ENCODE results near the gene CARS1. TPM values are rescaled to one million over a fixed set of nuclear protein-coding genes. Genes with fewer than 3 reads are reported as not detected.
A peak's percentile ranks its signal among the peaks of the same experiment; 100 is the strongest.

The CARS1 gene
- total and polyA plus RNA-seq, 9 of the 15 experiments (the other 6 are each of a cell fraction or from before 2014, with no cell fraction given) = 14.4 to 106 (median 73.6) TPM

GRCh38 chr11:2989551-2989950 lies 67.7 kb downstream of the CARS1 start:
- POLR2A ChIA-PET = interaction anchor here (0.9 to 3.0 kb wide), 7 partner anchors 9 to 36 kb away, joined by 3 to 16 read pairs (median 5); no protein-coding TSS in a partner anchor
- no peak for FAIRE-seq
- intact Hi-C loops (cut with micrococcal nuclease) (no loop called here), in situ Hi-C loops (cut with MboI) (no loop called here)
- H3K36me3 ChIP-seq (ENCODE audit: control insufficient read depth, insufficient read depth, low read length) = peaks cover 52% of the 10 kb centered on the region
- H3K9me3 ChIP-seq (replicated peaks; ENCODE audit: control insufficient read depth, insufficient read depth, low read depth, low read length) = no peaks in the 10 kb centered on the region
- peak overlapping the region in 1 of 2 experiments; percentile 78; a peak in 2 of 4 replicates for H3K9ac ChIP-seq (ENCODE audit: insufficient read depth in 1 of 2, low read depth in 2 of 2, low read length in 2 of 2)
- H3K9me1 ChIP-seq (ENCODE audit: control insufficient read depth, insufficient read depth, low read length) = peaks cover 2% of the 10 kb centered on the region
- H3K4me2 ChIP-seq (ENCODE audit: insufficient read depth, low read length) = peak overlapping the region; percentile 93
- H3K27me3 ChIP-seq (ENCODE audit: control insufficient read depth in 2 of 2, insufficient read depth in 2 of 2, low read length in 2 of 2) = no peaks in the 10 kb centered on the region
- no peak for ATAC-seq
- H3K27ac ChIP-seq (ENCODE audit: extremely low read depth, low read depth, low read length) = peak overlapping the region; percentile 61; the same call in 1 of the 3 replicates
- H3K79me2 ChIP-seq (ENCODE audit: control insufficient read depth, insufficient read depth, low read length) = peaks cover 80% of the 10 kb centered on the region
- CTCF ChIA-PET (ENCODE audit: low intra/inter-chr PET ratio) = no interaction called here
- no peak overlapping the region for H2AFZ ChIP-seq (ENCODE audit: low read depth, low read length)
- DNase-seq (ENCODE audit: extremely low read depth in 1 of 4, low spot score in 3 of 4) = no peak
- 2% methylated on average over 3 of the region's 3 CpGs for WGBS (ENCODE audit: insufficient coverage, low coverage, missing lambda C conversion rate)
- H4K20me1 ChIP-seq (replicated peaks; ENCODE audit: control insufficient read depth, insufficient read depth, low read length) = peaks cover 37% of the 10 kb centered on the region
- BruUV-seq (replicated peaks) = no TSS peak
- peak overlapping the region; percentile 52 for H3K4me3 ChIP-seq
- H3K4me1 ChIP-seq (replicated peaks in 1 of 2; ENCODE audit: control insufficient read depth in 2 of 2, insufficient read depth in 2 of 2, low read length in 2 of 2) = peaks cover 11 to 15% of the 10 kb centered on the region in 2 experiments; a peak in 4 of 5 replicates
- TF ChIP-seq ZFX (CRISPR knock-in tag; IDR thresholded peaks at IDR 0.05) (no peak), HOMEZ (CRISPR knock-in tag; IDR thresholded peaks at IDR 0.05) (no peak), ZNF696 (CRISPR knock-in tag; conservative IDR thresholded peaks at IDR 0.05) (no peak), HNRNPLL (IDR thresholded peaks at IDR 0.05; ENCODE audit: low read depth, low read length, poor library complexity, severe bottlenecking) (no peak)
